Testis (tissue), 3 donors: ENCODE data around the gene KCNK18. TPM values are rescaled to one million over a fixed set of nuclear protein-coding genes. Genes with fewer than 3 reads are reported as not detected.
A peak's percentile ranks its signal among the peaks of the same experiment; 100 is the strongest.

Source experiments
- DNase-seq: peaks from one replicate; pipeline ENCODE4 v3.0.0-alpha.2; 2019
- H3K27ac ChIP-seq, 2 donors: fragments of 200-600 bp; sonication (generic); one replicate each; pipeline ENCODE4 v1.5.1; 2019
- H3K27me3 ChIP-seq: fragments of 200-600 bp; sonication (generic); one replicate; pipeline ENCODE4 v1.5.1; 2019
- H3K36me3 ChIP-seq: fragments of 200-600 bp; sonication (generic); one replicate; pipeline ENCODE4 v1.5.1; 2017; ENCODE audit warnings: low read depth; ENCODE audit errors: missing control alignments
- H3K4me1 ChIP-seq: fragments of 200-600 bp; sonication (generic); one replicate; pipeline ENCODE4 v1.5.1; 2019
- H3K4me3 ChIP-seq, 2 donors: fragments of 200-600 bp; sonication (generic); one replicate each; pipeline ENCODE4 v1.5.1; 2017 to 2019
- H3K9me3 ChIP-seq: fragments of 200-600 bp; sonication (generic); one replicate; pipeline ENCODE4 v1.5.1; 2017
- POLR2A ChIP-seq: fragments of 450-650 bp; IDR thresholded peaks from one replicate; pipeline ENCODE4 v1.6.1; 2017; ENCODE audit warnings: antibody characterized with exemption, mild to moderate bottlenecking, moderate library complexity
- WGBS, 2 donors: methylation state at CpG; one replicate each; pipeline ENCODE4 v1.1.5; 2018; 5-methylcytosine and 5-hydroxymethylcytosine counted together
- intact Hi-C: fragments of 100-400 bp; cut with DNase I; formaldehyde crosslinking; loops from one replicate; pipeline ENCODE4 v1.15.1; 2023; ENCODE audit warnings: low total_unique reads
- polyA plus RNA-seq: library from polyadenylated mRNA; stranded (reverse); fragments of 350-450 nt; fragmentation: Illumina TruSeq; extraction: RNeasy Lipid Tissue Mini Kit (QIAGEN cat#74804); gene quantifications from one replicate; pipeline ENCODE4 v1.2.3, GENCODE V29; 2014; ENCODE audit warnings: low read depth, low replicate concordance; ENCODE audit not compliant: insufficient read depth
- total RNA-seq, 2 donors: library from RNA; depleted of rRNA; stranded (reverse); fragments of >200 nt; gene quantifications; one replicate each; pipeline ENCODE4 v1.2.3, GENCODE V29; 2016
- TF ChIP-seq, protein P1 (sequence below), 3 experiments: fragments of 450-650 bp in 2 of 3; fragments of 200-600 bp in 1 of 3; sonication (generic) in 1 of 3; IDR thresholded peaks; one replicate each; pipeline ENCODE4 v1.5.1; 2016 to 2019; ENCODE audit warnings: antibody characterized with exemption in 3 of 3, mild to moderate bottlenecking in 2 of 3, moderate library complexity in 1 of 3

The KCNK18 gene
- total and polyA plus RNA-seq, 3 donors from 2014 or later, result 0.66 TPM; not detected in 2

DNA sequence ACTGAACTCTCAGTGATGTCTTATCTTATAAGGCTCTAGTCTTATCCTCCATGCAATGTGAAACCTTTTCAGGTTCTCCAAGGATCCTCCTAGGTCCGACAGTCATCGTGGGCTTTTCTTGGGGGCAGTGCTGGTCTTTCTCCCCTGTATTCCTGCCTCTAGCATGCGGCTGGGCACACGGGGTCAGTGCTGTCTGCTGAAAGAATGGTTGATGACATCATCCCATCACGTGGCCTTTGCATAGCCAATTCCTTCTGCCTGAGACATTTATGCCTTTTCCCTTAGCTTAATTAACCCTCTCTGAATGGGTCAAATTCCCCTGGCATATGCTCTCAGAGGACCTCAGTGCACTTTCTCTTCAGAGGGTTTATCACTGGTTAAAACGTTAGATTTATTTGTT lies 27.0 kb upstream of the KCNK18 start:
- intact Hi-C loops, result no loop called here
- Histone ChIP-seq H3K36me3 (no peaks in the 10 kb centered on the region), H3K9me3 (no peaks in the 10 kb centered on the region), H3K4me1 (peaks cover 5% of the 10 kb centered on the region), H3K27me3 (no peaks in the 10 kb centered on the region), H3K4me3 (no peak overlapping the region), H3K27ac (no peak overlapping the region)
- no peak for DNase-seq
- 12 to 18% methylated on average over 6 of the region's 6 CpGs for WGBS, 2 donors
- TF ChIP-seq POLR2A, result no peak
- TF ChIP-seq, protein P1, sequence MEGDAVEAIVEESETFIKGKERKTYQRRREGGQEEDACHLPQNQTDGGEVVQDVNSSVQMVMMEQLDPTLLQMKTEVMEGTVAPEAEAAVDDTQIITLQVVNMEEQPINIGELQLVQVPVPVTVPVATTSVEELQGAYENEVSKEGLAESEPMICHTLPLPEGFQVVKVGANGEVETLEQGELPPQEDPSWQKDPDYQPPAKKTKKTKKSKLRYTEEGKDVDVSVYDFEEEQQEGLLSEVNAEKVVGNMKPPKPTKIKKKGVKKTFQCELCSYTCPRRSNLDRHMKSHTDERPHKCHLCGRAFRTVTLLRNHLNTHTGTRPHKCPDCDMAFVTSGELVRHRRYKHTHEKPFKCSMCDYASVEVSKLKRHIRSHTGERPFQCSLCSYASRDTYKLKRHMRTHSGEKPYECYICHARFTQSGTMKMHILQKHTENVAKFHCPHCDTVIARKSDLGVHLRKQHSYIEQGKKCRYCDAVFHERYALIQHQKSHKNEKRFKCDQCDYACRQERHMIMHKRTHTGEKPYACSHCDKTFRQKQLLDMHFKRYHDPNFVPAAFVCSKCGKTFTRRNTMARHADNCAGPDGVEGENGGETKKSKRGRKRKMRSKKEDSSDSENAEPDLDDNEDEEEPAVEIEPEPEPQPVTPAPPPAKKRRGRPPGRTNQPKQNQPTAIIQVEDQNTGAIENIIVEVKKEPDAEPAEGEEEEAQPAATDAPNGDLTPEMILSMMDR (IDR thresholded peaks at IDR 0.05), result no peak

DNA sequence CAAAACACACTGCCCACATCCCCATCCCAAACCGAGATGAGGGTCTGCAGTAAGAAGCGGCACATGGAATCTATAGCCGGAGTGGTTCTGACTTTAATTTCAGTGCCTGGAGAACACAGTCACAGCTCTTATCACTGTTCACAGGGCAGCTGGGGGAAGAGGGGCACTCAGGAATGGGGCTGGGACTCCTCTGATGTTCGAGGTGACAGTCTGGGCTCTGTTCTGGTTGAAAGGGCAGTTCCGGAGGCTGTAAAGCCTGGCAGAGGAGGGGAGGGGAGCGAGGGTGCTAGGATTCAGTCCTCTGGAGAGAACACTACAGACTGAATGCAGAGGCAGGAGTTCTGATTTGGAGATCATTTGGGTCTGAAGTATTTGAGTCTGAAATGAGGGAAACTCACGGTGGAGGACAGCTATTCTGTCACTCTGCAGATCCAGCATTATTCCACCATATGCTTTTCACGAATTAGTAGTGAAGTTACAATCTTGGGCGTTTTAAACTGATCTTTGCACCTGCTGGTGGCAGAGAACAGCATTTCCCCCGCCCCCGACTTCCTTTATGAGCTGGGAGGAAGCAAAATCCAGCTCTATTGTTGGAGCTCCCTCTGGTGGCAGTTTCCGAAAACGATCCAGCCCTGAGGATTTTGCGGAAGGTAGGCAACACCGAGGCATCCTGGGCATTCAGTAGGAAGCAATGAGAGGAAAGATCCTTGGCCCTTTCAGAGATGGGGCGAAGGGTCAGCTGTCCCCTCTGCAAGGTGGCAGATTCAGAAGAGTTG lies 22.7 kb upstream of the KCNK18 start:
- intact Hi-C loops, result loop anchor here (5.0 kb wide), 1 partner anchor 377 kb away; no protein-coding TSS in a partner anchor
- Histone ChIP-seq H3K27me3 (no peaks in the 10 kb centered on the region), H3K9me3 (no peaks in the 10 kb centered on the region), H3K4me3 (peak overlapping the region; percentile 5 to 41), H3K4me1 (peaks cover 7% of the 10 kb centered on the region), H3K27ac (no peak overlapping the region), H3K36me3 (no peaks in the 10 kb centered on the region)
- no peak for TF ChIP-seq POLR2A
- TF ChIP-seq, protein P1 (IDR thresholded peaks at IDR 0.05), result peak; percentile 71 to 77 (median 74)
- 5 to 6% methylated on average over 13 to 16 of the region's 16 CpGs for WGBS, 2 donors
- DNase-seq, result peak; percentile 87

DNA sequence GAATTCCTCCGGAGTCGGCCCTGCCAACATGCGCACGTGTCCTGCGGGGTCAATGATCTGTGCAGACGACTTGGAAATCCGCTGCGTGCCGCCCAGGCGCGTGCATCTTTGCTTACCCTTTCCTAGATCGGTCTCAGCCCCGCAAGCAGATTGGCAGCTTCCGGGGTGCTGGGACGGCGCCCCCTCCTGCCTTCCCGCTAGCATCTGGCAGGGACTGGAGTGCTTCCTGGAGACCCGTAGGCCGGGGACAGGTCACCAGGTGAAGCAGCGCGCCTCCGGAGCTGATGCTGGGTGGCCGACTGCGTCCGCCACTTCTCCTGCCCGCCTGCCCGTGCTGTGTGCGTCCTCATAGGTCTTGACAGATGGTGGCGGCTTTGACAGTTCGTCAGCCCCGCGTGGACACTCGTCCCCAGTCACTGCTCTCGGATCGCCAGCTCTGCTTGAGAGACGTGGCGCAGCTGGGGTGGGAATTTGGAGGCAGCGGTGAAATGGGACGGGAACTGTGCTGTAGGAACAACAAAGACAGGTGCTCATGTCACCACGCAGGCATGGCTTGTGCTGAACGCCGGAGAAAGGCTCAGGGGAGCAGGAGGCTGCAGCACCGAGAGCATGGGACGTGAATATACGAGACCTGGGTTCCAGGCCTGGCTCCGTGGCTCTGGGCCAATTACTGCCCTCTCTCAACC lies 21.9 kb upstream of the KCNK18 start:
- peak; percentile 33 for DNase-seq
- TF ChIP-seq, protein P1 (IDR thresholded peaks at IDR 0.05), result no peak
- TF ChIP-seq POLR2A, result no peak
- Histone ChIP-seq H3K27me3 (no peaks in the 10 kb centered on the region), H3K27ac (no peak overlapping the region), H3K4me1 (peaks cover 7% of the 10 kb centered on the region), H3K4me3 (peak overlapping the region; percentile 5 to 41), H3K9me3 (no peaks in the 10 kb centered on the region), H3K36me3 (no peaks in the 10 kb centered on the region)
- 1 to 2% methylated on average over 18 to 46 of the region's 46 CpGs for WGBS, 2 donors
- intact Hi-C loops, result loop anchor here (5.0 kb wide), 1 partner anchor 378 kb away; no protein-coding TSS in a partner anchor

DNA sequence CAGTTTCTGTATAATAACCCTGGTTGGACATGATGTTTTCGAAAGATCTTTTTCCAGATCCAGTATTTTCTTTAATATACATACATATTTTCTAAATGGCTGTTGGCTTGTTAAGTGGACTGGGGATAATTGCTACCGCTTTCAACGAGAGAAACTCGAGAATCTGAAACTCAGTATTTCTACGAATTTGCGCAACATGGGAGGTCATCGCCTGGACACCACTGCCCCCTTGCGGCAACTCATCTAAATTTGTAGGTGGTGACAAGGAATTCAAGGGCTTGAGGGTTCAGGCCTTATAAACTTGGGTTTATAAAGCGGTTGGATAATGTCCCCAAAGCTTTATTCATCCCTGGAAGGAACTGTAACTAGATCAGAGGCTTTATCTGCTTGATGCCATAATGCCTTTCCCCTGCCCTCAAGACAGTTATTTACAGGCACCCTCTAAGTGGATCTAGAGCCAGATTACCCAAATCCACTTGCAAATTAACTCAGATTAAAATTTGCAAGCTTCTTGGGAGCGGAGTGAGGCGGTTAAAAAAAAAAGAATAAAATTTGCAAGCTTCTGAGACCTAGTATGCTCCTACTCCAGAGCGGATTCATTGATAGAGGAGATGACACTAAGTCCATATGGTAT lies 21.3 kb upstream of the KCNK18 start:
- Histone ChIP-seq H3K27me3 (no peaks in the 10 kb centered on the region), H3K36me3 (no peaks in the 10 kb centered on the region), H3K9me3 (no peaks in the 10 kb centered on the region), H3K4me3 (peak overlapping the region; percentile 5 to 41), H3K4me1 (peaks cover 7% of the 10 kb centered on the region), H3K27ac (no peak overlapping the region)
- TF ChIP-seq, protein P1 (IDR thresholded peaks at IDR 0.05), result peak; percentile 56 to 85 (median 74)
- TF ChIP-seq POLR2A, result no peak
- intact Hi-C loops, result loop anchor here (5.0 kb wide), 1 partner anchor 379 kb away; no protein-coding TSS in a partner anchor
- DNase-seq, result peak; percentile 90
- WGBS, 2 donors, result 18 to 20% methylated on average over 12 of the region's 12 CpGs
